ENCODE data around the gene CCS. TPM values are rescaled to one million over a fixed set of nuclear protein-coding genes. Genes with fewer than 3 reads are reported as not detected.
"Not testable (repeated sequence)": the region's sequence is repeated elsewhere in the genome, so short reads cannot be mapped to it uniquely, and the experiment has no call there.

CCS gene
- 10 to 100 TPM; 34.3 to 52.8 (median 41.7) TPM for polyA plus RNA-seq

- Mint-ChIP-seq H3K9me3 (no peaks in the 10 kb centered on the region), H3K27me3 (ENCODE audit: low read depth in 3 of 3) (peaks cover 5 to 10% (median 9%) of the 10 kb centered on the region in 3 donors), H3K27ac (peak within 1 kb of the TSS; percentile 95 to 100 (median 99)), H3K36me3 (no peaks in the 10 kb centered on the region), H3K4me3 (peak within 1 kb of the TSS; percentile 97 to 100 (median 99)), H3K4me1 (peaks cover 20 to 34% of the 10 kb centered on the region in 2 donors)
- peak; percentile 96 to 98 (median 98) for DNase-seq
Observed at GRCh38 chr11:66592457-66593302, at the start of gene CCS, which contains the start of gene CCDC87. Gene CCS, plus strand, starts transcription at chr11:66593185. Its CDS starts 77 bp downstream, at chr11:66593262. Gene CCDC87, minus strand, starts transcription at chr11:66593063. Its CDS starts 48 bp downstream, at chr11:66593015.

DNA sequence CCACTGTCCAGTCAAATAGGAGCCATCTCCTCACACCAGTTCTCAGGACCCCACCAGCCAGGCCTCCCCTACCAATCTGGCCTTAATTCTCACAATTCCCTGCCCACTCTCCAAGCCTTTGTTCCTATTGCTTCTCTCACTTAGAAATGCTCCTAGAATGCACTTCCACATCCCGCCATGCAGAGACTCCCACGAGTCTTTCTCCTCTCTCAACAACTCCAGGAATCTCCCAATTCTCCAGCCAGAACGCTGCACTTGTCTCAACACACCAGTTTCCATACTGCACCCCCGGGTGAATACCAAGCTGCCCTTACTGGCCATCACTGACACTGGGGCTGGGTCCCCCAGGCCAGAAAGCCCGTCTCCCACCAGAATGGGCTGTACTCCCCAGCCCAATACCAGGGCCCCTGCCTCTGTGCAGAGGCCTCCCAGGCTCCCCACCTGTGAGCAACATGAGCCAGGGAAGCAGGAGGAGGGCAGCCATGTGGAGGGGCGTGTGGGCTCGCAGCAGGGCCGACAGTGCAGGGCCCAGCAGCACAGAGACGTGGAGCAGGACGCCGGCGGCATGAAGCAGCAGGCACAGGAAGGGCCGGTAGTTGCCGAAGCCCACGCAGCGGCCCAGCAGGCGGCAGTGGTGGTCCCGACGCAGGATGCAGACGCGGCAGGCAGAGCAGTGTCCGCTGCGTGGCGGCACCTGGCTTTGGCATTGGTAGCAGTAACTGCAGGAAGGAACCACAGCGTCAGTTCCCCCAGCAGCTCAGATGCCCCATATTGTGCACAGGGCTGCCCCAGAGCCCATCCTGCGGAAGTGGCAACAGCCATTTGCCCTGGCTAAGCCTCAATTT is 49.5 kb upstream of the CCS start:
- Mint-ChIP-seq H3K36me3 (peaks cover 13 to 15% (median 14%) of the 10 kb centered on the region in 3 donors), H3K4me1 (peaks cover 39 to 42% of the 10 kb centered on the region in 2 donors), H3K4me3 (peak overlapping the region; percentile 72 to 83 (median 77)), H3K9me3 (no peaks in the 10 kb centered on the region), H3K27ac (peak overlapping the region; percentile 86 to 94 (median 92)), H3K27me3 (ENCODE audit: low read depth in 3 of 3) (peaks cover 0 to 7% (median 5%) of the 10 kb centered on the region in 3 donors)
- DNase-seq = peak; percentile 81 to 86 (median 84)

- Mint-ChIP-seq H3K27ac (peak overlapping the region; percentile 85 to 93 (median 90)), H3K4me1 (peaks cover 39 to 42% of the 10 kb centered on the region in 2 donors), H3K4me3 (peak overlapping the region; percentile 84 to 93 (median 88)), H3K36me3 (peaks cover 9 to 12% (median 11%) of the 10 kb centered on the region in 3 donors)
- not testable (repeated sequence) for H3K27me3 Mint-ChIP-seq (ENCODE audit: low read depth in 3 of 3); DNase-seq; H3K9me3 Mint-ChIP-seq
Observed at GRCh38 chr11:66544952-66545351, 48.0 kb upstream of the CCS start.

DNA sequence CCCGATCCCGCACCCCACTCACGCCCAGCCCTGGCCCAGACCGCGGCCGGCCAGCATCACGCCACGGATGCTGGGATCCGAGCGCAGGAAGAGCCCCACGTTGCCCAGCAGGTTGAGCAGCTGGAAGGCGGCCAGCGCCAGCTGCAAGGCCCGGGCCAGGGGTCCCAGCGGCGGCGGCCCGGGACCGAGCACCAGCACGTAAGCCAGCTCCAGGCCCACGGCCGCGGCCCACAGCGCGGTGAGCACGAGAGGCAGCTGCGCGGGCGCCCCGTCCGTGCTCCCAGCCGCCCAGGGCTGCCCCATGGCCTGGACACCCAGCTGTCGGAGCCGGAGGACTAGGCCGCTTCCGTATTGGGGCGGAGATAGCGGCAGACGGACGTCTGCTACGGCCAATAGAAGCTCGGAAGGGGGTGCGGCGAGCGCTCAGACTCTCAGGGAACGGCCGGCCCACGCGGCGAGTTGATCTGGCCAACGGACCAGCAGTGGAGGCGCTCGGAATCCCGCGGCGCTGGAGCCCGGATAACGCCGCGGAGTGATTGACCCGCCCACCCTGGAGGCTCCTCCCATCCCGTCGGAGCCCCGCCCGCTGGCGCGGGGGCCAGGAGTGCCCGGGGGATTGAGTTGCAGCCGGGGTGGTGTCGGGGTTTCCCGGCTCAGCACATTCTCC is 47.2 kb upstream of the CCS start, which contains the start of gene ZDHHC24:
TSS of gene ZDHHC24 (minus strand) at position 348 of the 667 bp plus-strand sequence. CDS start at position 303, 45 bp downstream.
- H3K4me3 Mint-ChIP-seq = peak within 1 kb of the TSS; percentile 86 to 93 (median 90)
- DNase-seq = peak; percentile 88 to 89 (median 89)
- H3K27me3 Mint-ChIP-seq (ENCODE audit: low read depth in 3 of 3) = peaks cover 0 to 8% (median 7%) of the 10 kb centered on the region in 3 donors
- peaks cover 39 to 42% of the 10 kb centered on the region in 2 donors for H3K4me1 Mint-ChIP-seq
- no peaks in the 10 kb centered on the region for H3K9me3 Mint-ChIP-seq
- peaks cover 9 to 12% (median 11%) of the 10 kb centered on the region in 3 donors for H3K36me3 Mint-ChIP-seq
- peak within 1 kb of the TSS; percentile 84 to 93 (median 90) for H3K27ac Mint-ChIP-seq

GRCh38 chr11:66546368-66546965 is 46.5 kb upstream of the CCS start, which contains the start of gene ACTN3:
Gene ACTN3, plus strand, starts transcription at chr11:66546903. Its CDS starts 35 bp downstream, at chr11:66546938.
- Mint-ChIP-seq H3K27me3 (ENCODE audit: low read depth in 3 of 3) (peaks cover 0 to 8% (median 6%) of the 10 kb centered on the region in 3 donors), H3K4me1 (peaks cover 39 to 42% of the 10 kb centered on the region in 2 donors), H3K27ac (peak within 1 kb of the TSS; percentile 76 to 90 (median 82)), H3K4me3 (peak within 1 kb of the TSS; percentile 86 to 92 (median 88)), H3K36me3 (peaks cover 7 to 11% (median 10%) of the 10 kb centered on the region in 3 donors), H3K9me3 (no peaks in the 10 kb centered on the region)
- peak in 1 of 3 donors; percentile 13 for DNase-seq

DNA sequence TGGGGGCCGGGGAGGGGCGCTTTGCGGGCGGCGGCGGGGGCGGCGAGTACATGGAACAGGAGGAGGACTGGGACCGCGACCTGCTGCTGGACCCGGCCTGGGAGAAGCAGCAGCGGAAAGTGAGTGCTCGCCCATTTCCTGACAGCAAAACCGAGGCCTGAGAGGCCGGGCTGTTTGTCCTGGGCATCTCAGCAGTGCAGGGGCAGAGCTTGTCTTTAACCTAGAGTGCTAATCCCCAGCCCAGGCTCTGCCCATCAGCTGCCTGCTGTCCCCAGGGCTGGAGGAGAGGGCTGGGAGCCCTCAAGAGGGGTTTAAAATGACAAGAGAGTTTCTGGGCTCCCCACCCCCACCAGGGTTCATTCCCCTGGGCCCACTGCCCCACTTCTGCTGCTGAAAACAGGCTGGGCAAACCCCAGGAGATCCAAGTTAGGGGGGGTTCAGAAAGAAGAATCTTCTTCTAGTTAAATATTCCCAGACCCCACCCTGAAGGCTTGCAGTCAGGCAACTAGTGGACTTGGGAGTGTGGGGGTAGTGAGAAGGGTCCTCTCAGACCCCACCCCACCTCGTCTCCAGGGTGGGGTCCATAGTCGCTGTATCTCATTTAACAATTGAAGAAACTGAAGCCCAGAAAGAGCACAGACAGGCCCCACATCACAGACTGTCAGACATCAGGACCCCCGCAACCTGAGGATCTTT is 45.9 kb upstream of the CCS start:
- Mint-ChIP-seq H3K9me3 (no peaks in the 10 kb centered on the region), H3K27ac (peak overlapping the region; percentile 6 to 90 (median 74)), H3K4me1 (peaks cover 38 to 40% of the 10 kb centered on the region in 2 donors), H3K36me3 (peaks cover 2 to 6% (median 4%) of the 10 kb centered on the region in 3 donors), H3K27me3 (ENCODE audit: low read depth in 3 of 3) (peaks cover 0 to 6% (median 5%) of the 10 kb centered on the region in 3 donors), H3K4me3 (peak overlapping the region; percentile 86 to 92 (median 88))
- no peak for DNase-seq

GRCh38 chr11:66547662-66548009 is 45.3 kb upstream of the CCS start:
- Mint-ChIP-seq H3K9me3 (no peaks in the 10 kb centered on the region), H3K4me3 (peak overlapping the region in 1 of 5 donors; percentile 33), H3K4me1 (peaks cover 33 to 34% of the 10 kb centered on the region in 2 donors), H3K27ac (no peak overlapping the region), H3K36me3 (peaks cover 0 to 3% (median under 1%) of the 10 kb centered on the region in 3 donors), H3K27me3 (ENCODE audit: low read depth in 3 of 3) (peaks cover 0 to 5% (median 3%) of the 10 kb centered on the region in 3 donors)
- no peak for DNase-seq

DNA sequence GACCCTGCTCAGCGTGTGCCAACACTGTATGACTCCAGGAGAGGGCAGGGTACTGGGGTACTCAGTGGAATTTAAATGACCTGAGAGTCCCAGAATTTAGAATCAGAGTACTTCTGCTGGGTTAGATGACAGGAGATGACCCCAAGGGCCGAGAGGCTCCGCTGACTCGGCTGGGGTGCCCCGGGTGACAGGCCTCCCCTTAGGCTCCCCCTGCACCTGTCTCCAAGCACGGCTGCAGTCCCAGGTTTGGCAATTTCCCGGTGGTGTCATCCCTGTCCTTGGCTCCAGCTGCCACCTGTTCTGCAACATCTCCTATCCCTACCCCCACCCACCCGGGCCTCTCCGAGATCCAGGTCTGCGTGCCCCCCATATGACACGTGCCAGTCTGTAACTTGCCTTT is 44.9 kb upstream of the CCS start:
- DNase-seq = no peak
- peak overlapping the region in 2 of 5 donors; percentile 33 to 42 for H3K4me3 Mint-ChIP-seq
- H3K4me1 Mint-ChIP-seq = peaks cover 30% of the 10 kb centered on the region in 2 donors
- no peak overlapping the region for H3K27ac Mint-ChIP-seq
- H3K36me3 Mint-ChIP-seq = peaks cover 0 to 3% (median 0%) of the 10 kb centered on the region in 3 donors
- peaks cover 0 to 5% (median 3%) of the 10 kb centered on the region in 3 donors for H3K27me3 Mint-ChIP-seq (ENCODE audit: low read depth in 3 of 3)
- no peaks in the 10 kb centered on the region for H3K9me3 Mint-ChIP-seq

DNA sequence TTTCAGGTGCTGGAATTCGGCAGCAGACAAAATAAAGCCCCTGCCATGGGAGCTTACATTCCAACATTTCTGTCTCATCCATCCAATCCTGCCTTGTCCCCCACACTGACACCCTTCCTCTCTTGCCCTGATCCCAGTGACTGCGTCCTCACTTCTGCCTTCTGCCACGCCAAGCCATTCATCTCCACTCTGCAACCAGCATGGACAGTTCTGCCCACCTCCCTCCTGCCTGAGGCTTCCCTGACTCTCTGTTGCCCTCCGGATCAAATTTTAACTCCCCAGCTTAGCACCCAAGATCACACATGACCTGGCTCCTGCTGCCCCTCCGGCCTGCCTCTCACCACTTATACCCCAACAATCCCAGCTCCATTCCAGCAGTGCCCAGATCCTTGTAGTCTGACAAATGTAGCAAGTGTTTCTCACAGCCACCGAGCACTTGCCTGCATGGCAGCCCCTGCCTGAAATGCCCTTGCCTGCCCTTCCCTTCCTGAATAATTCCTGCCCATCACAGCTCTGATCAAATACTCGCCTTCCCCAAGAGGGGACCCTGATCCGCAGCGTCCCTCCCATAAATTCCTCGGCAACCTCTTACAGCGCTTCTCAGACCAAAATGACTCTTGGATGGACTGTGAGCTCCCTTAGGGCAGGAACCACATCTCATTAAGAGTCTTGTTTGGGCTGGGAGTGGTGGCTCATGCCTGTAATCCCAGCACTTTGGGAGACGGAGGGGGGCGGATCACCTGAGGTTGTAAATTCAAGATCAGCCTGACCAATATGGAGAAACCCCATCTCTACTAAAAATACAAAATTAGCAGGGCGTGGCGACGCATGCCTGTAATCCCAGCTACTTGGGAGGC is 44.0 kb upstream of the CCS start:
- DNase-seq = no peak
- Mint-ChIP-seq H3K9me3 (no peaks in the 10 kb centered on the region), H3K4me1 (peaks cover 20 to 21% of the 10 kb centered on the region in 2 donors), H3K27me3 (ENCODE audit: low read depth in 3 of 3) (peaks cover 0 to 4% (median 3%) of the 10 kb centered on the region in 3 donors), H3K36me3 (no peaks in the 10 kb centered on the region), H3K27ac (peak overlapping the region in 2 of 6 donors; percentile 10 to 20), H3K4me3 (peak overlapping the region in 3 of 5 donors; percentile 21 to 53 (median 39))

GRCh38 chr11:66549696-66550095 is 43.3 kb upstream of the CCS start:
- H3K27me3 Mint-ChIP-seq (ENCODE audit: low read depth in 3 of 3) = peaks cover 0 to 3% (median 1%) of the 10 kb centered on the region in 3 donors
- H3K4me3 Mint-ChIP-seq = no peak overlapping the region
- DNase-seq = no peak
- peaks cover 14 to 15% of the 10 kb centered on the region in 2 donors for H3K4me1 Mint-ChIP-seq
- no peaks in the 10 kb centered on the region for H3K9me3 Mint-ChIP-seq
- H3K27ac Mint-ChIP-seq = no peak overlapping the region
- no peaks in the 10 kb centered on the region for H3K36me3 Mint-ChIP-seq

GRCh38 chr11:66550887-66551286 is 42.1 kb upstream of the CCS start:
- no peaks in the 10 kb centered on the region for H3K36me3 Mint-ChIP-seq
- DNase-seq = no peak
- no peaks in the 10 kb centered on the region for H3K9me3 Mint-ChIP-seq
- H3K27ac Mint-ChIP-seq = no peak overlapping the region
- H3K27me3 Mint-ChIP-seq (ENCODE audit: low read depth in 3 of 3) = peaks cover 0 to 3% (median under 1%) of the 10 kb centered on the region in 3 donors
- H3K4me1 Mint-ChIP-seq = peaks cover 6 to 9% of the 10 kb centered on the region in 2 donors
- H3K4me3 Mint-ChIP-seq = no peak overlapping the region

Data from immature natural killer cell (primary cell).